ENCODE results near the gene ELOVL4.

The ELOVL4 gene

GRCh38 chr6:79947191-79948186, at the start of gene ELOVL4:
Gene ELOVL4 (minus strand): TSS chr6:79947553. CDS start chr6:79947279, 274 bp downstream.
- peak; percentile 66 to 91 for DNase-seq

GRCh38 chr6:79993911-79994309, 46.6 kb upstream of the ELOVL4 start:
- DNase-seq: no peak

GRCh38 chr6:79993012-79993910, 45.9 kb upstream of the ELOVL4 start:
- no peak for DNase-seq

GRCh38 chr6:79989641-79990040, 42.3 kb upstream of the ELOVL4 start:
- DNase-seq: no peak

GRCh38 chr6:79985128-79985527, 37.8 kb upstream of the ELOVL4 start:
- DNase-seq: no peak

- DNase-seq: peak in 1 of 2 experiments; percentile 13
These were observed 36.9 kb upstream of the ELOVL4 start for GRCh38 chr6:79984261-79984660.

- DNase-seq: no peak
These were observed 34.3 kb upstream of the ELOVL4 start for GRCh38 chr6:79981652-79982051.

GRCh38 chr6:79971193-79971592, 23.8 kb upstream of the ELOVL4 start:
- no peak for DNase-seq

GRCh38 chr6:79969784-79970183, 22.4 kb upstream of the ELOVL4 start:
- no peak for DNase-seq

- DNase-seq: no peak
These were observed 19.8 kb upstream of the ELOVL4 start for GRCh38 chr6:79967178-79967577.

- DNase-seq: peak; percentile 21 to 52
These were observed 17.3 kb upstream of the ELOVL4 start for GRCh38 chr6:79964607-79965081.

- DNase-seq: no peak
These were observed 7.5 kb upstream of the ELOVL4 start for GRCh38 chr6:79954849-79955248.

GRCh38 chr6:79949233-79949632, 1.9 kb upstream of the ELOVL4 start:
- peak; percentile 79 to 93 for DNase-seq

- DNase-seq: peak; percentile 42 to 63
These were observed 822 bp downstream of the ELOVL4 start for GRCh38 chr6:79946272-79947190.

- no peak for DNase-seq
These were observed 4.2 kb downstream of the ELOVL4 start for GRCh38 chr6:79943133-79943532.

- no peak for DNase-seq
These were observed 5.7 kb downstream of the ELOVL4 start for GRCh38 chr6:79941489-79942151.

GRCh38 chr6:79928478-79928998, 18.8 kb downstream of the ELOVL4 start:
- no peak for DNase-seq

GRCh38 chr6:79927758-79928157, 19.6 kb downstream of the ELOVL4 start:
- DNase-seq: no peak

GRCh38 chr6:79923270-79923669, 24.1 kb downstream of the ELOVL4 start:
- no peak for DNase-seq

- no peak for DNase-seq
These were observed 25.3 kb downstream of the ELOVL4 start for GRCh38 chr6:79922018-79922417.

GRCh38 chr6:79913369-79913768, 34.0 kb downstream of the ELOVL4 start:
- DNase-seq: no peak
